GM13977 (cell line): ENCODE data around the gene DAD1.

ENCODE experiments used
- DNase-seq: peaks from one replicate; pipeline ENCODE4 v3.0.0; 2012; ENCODE audit warnings: low spot score
- in situ Hi-C: fragments of 300-500 bp; cut with MboI; formaldehyde crosslinking; loops from one replicate; pipeline ENCODE4 v1.12.0; 2022; ENCODE audit warnings: low sequenced_read_pairs, low pct_unique_long_range_greater_than_20kb, mixed read lengths, inconsistent platforms; ENCODE audit not compliant: unreplicated experiment
- TF ChIP-seq, protein P1 (sequence below): IDR thresholded peaks from 2 replicates; pipeline ENCODE4 v1.5.1; 2012; ENCODE audit warnings: mild to moderate bottlenecking, control low read depth; ENCODE audit not compliant: insufficient read depth; ENCODE audit errors: extremely low read depth, missing control alignments

Gene DAD1

DNA sequence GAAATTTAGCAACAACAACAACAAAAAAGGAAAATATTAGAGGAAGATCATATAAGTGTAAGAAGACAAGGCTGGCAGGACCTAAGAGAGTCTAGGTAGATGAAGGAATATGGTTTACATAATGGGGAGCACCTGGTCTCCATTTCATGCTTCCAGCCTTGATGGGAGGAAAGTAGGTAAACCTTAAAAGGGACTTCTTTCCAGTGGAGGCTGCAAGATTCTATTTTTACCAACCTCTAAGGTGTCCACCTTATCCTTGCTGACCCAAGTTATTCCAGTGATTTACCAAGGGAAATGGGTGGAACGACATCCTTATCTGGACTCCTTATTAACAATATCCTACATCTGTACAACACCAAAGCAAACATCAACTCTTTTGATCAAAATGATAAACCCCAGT, 30.0 kb downstream of the DAD1 start:
- in situ Hi-C loops: no loop called here
- DNase-seq: no peak
- TF ChIP-seq, protein P1, sequence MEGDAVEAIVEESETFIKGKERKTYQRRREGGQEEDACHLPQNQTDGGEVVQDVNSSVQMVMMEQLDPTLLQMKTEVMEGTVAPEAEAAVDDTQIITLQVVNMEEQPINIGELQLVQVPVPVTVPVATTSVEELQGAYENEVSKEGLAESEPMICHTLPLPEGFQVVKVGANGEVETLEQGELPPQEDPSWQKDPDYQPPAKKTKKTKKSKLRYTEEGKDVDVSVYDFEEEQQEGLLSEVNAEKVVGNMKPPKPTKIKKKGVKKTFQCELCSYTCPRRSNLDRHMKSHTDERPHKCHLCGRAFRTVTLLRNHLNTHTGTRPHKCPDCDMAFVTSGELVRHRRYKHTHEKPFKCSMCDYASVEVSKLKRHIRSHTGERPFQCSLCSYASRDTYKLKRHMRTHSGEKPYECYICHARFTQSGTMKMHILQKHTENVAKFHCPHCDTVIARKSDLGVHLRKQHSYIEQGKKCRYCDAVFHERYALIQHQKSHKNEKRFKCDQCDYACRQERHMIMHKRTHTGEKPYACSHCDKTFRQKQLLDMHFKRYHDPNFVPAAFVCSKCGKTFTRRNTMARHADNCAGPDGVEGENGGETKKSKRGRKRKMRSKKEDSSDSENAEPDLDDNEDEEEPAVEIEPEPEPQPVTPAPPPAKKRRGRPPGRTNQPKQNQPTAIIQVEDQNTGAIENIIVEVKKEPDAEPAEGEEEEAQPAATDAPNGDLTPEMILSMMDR: no peak

DNA sequence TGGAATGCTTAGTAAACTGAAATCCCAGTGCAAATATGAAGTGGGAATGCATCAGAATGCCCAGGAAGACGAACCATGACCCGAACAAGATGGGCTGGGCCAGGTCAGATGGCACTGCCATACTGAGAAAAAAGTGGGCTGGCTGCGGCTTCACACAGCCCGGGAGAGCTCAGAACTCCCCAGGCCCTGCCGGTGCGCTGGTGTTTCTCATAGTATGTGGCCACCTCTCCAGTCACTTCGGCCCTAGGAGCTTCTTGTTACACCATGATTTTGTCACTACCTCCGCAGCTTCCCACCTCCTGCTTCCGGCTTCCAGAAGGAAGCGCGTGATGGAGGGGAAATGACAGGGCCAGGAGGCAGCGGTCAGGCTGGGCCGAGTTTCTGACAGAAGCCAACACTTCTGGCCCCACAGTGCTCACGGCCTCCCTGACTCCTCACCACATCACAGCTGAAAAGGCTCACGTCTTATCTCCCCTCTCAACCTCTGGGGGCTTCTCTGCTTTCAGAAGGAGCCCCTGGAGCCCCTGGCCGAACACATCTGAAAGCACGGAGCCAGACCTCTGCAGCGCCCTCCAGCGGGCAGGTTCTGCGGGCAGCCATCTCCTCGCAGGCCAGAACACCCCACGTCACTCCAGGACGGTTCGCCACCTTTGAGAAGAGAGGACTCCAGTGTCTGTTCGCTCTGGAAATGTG, 30.7 kb downstream of the DAD1 start:
- no peak for DNase-seq
- TF ChIP-seq, protein P1: no peak
- in situ Hi-C loops: no loop called here

- in situ Hi-C loops: no loop called here
- DNase-seq: no peak
- TF ChIP-seq, protein P1: no peak
These were observed 31.2 kb downstream of the DAD1 start for GRCh38 chr14:22557846-22558220.

DNA sequence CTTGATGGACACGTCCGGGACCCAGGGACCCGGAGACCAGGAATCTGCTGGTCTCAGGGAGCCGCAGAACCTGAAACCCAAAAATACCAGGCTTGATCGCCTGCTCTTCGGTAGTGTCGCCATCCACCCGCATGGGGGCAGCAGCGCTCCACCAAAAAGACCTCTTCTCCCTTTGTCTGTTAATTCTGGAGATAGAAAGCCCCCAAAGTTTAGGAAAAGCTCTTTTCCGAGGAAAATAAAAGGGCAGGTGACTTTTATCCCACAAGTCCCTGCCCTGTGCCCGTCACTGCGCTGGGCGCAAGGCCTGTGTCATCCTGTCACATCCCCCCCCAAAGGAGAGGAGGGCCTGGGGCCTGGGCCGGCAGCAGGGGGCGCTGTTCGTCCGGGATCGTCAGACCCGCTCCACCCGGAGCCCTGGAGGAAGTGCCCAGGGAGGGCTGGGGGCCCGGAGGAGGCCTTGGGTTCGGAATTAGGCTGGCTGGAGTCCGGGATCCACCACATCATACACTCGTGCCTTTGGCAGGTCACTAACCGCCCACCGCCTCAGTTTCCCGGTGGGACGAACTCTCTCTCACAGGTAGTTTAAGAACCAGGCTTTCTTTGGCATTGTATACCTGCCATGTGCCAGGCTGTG, 31.9 kb downstream of the DAD1 start:
- TF ChIP-seq, protein P1: peak; percentile 90
- peak; percentile 71 for DNase-seq
- in situ Hi-C loops: no loop called here

DNA sequence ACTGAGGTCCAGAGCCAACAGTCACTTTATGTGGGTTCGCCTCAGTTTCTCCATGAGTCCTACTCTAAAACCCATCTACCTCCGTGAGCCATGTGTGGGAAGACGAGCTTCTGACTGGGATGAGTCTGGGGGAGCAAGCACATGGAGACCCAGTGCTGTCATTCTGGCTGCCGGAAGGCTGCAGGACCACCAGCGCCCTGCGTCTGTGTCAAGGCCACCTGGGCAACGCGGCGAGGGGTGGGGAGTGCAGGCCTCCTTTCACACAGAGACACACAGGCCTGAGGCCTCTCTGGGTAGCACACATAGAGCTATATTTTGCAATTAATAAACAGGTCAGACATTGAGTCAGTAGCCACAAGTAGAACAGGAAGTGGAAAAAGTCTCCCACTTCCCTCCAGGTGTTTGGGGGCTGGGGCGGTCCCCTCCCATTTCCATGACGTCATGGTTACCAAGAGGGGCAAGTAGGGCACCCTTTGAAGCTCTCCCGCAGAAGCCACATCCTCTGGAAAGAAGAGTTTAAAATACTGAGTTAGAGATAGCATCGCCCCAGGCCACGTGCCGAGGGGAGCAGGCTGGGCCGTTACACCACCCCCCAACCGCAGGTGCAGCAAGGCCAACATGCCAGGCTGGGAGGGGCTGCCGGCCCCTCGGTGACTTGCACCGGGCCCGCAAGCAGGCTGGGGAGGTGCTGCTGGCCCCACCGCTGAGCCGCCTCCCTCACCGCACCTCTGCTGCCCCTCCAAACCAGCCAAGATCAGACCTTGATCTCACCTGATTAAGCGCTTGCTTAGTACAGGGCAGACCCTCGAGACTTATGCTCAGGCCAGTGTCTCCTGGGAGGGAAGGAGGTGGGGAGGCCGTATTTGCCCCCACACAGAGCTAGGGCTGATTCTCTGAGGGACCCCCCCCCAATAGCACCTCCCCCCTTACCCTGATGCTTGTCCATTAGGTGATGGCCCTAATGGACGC, 32.7 kb downstream of the DAD1 start:
- TF ChIP-seq, protein P1: peak; percentile 14
- in situ Hi-C loops: no loop called here
- peak; percentile 88 for DNase-seq

DNA sequence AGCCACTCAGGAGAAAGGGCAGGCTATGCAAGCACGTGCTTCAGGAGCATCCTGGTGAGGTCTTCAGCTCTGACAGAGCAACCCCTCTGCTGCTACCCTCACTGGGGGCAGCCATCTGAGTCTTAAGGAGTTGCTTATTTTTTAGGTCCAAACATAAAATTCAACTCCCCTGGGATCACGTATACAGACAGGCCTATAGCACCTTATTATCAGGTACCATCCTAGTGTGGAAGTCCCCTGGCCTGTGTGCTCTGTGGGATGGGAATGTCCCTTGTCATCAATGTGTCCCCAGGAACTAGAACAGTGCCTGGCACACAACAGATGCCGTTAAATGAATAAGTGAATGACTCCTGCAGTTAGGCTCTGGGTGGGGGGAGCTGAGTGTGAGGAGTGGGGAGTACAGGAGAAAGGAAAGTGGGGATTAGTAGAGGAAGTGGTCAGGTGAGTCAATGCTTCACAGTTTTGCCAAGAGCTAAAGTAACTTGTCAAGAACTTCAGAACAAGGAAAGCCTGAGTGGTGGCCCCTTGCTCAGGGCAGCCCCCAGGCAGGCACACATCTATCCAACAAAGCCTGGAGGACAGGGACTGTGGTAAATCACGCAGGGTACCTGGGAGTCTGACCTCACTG, 33.5 kb downstream of the DAD1 start:
- TF ChIP-seq, protein P1: no peak
- DNase-seq: peak; percentile 38
- in situ Hi-C loops: no loop called here
